Islet of Langerhans (tissue), 1 donor: ENCODE data around the gene ZSCAN10.

Source experiments
- FAIRE-seq: peaks from one replicate; lab custom pipeline; 2011; peaks lifted over from hg19 to GRCh38; lab: Jason Lieb, UNC

Gene ZSCAN10

GRCh38 chr16:3112058-3112880, 13.2 kb upstream of the ZSCAN10 start, which contains the start of gene ZNF205:
Gene ZNF205, plus strand, starts transcription at chr16:3112586. Its CDS starts 845 bp downstream, at chr16:3113431.
- FAIRE-seq, result no peak

GRCh38 chr16:3106205-3106928, 7.3 kb upstream of the ZSCAN10 start:
- no peak for FAIRE-seq

GRCh38 chr16:3101841-3102470, 2.9 kb upstream of the ZSCAN10 start:
- no peak for FAIRE-seq

- no peak for FAIRE-seq
These were observed 2.1 kb upstream of the ZSCAN10 start for GRCh38 chr16:3101018-3101840.

GRCh38 chr16:3099732-3100499, 822 bp upstream of the ZSCAN10 start:
- no peak for FAIRE-seq

GRCh38 chr16:3099395-3099731, 269 bp upstream of the ZSCAN10 start:
- no peak for FAIRE-seq

GRCh38 chr16:3097266-3097665, 1.8 kb downstream of the ZSCAN10 start:
- FAIRE-seq, result no peak

GRCh38 chr16:3096362-3096761, 2.7 kb downstream of the ZSCAN10 start:
- no peak for FAIRE-seq

GRCh38 chr16:3095869-3096268, 3.2 kb downstream of the ZSCAN10 start:
- no peak for FAIRE-seq

- FAIRE-seq, result no peak
These were observed 4.6 kb downstream of the ZSCAN10 start for GRCh38 chr16:3094289-3095027.

GRCh38 chr16:3092501-3092941, 6.6 kb downstream of the ZSCAN10 start:
- FAIRE-seq, result no peak

GRCh38 chr16:3091551-3091950, 7.5 kb downstream of the ZSCAN10 start:
- FAIRE-seq, result no peak

GRCh38 chr16:3089717-3090592, 9.1 kb downstream of the ZSCAN10 start:
- no peak for FAIRE-seq

- FAIRE-seq, result no peak
These were observed 10.0 kb downstream of the ZSCAN10 start for GRCh38 chr16:3088925-3089716.

GRCh38 chr16:3088450-3088849, 10.6 kb downstream of the ZSCAN10 start:
- FAIRE-seq, result no peak

GRCh38 chr16:3087243-3088235, 11.6 kb downstream of the ZSCAN10 start:
- FAIRE-seq, result no peak

GRCh38 chr16:3086596-3087242, 12.4 kb downstream of the ZSCAN10 start:
- FAIRE-seq, result no peak
